HS-27A (cell line): ENCODE results near the gene ARF4.

ENCODE experiments used
- DNase-seq: peaks from one replicate; pipeline ENCODE4 v3.0.0-alpha.2; 2012; ENCODE audit warnings: low read depth, missing footprints

Gene ARF4

DNA sequence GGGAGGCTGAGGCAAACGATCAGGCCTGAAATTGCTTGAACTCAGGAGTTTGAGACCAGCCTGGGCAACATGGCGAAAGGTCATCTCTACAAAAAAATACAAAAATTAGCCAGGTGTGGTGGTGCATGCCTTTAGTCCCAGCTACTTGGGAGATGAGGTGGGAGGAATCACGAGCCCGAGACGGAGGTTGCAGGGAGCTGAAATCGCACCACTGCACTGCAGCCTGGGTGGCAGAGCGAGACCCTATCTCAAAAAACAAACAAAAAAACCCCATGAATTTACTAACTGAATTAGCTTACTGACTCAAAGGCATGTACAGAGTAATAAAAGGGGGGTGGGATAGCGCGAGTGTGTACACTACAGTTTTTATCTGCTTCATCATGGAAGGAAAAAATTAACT lies 19.3 kb downstream of the ARF4 start:
- no peak for DNase-seq

DNA sequence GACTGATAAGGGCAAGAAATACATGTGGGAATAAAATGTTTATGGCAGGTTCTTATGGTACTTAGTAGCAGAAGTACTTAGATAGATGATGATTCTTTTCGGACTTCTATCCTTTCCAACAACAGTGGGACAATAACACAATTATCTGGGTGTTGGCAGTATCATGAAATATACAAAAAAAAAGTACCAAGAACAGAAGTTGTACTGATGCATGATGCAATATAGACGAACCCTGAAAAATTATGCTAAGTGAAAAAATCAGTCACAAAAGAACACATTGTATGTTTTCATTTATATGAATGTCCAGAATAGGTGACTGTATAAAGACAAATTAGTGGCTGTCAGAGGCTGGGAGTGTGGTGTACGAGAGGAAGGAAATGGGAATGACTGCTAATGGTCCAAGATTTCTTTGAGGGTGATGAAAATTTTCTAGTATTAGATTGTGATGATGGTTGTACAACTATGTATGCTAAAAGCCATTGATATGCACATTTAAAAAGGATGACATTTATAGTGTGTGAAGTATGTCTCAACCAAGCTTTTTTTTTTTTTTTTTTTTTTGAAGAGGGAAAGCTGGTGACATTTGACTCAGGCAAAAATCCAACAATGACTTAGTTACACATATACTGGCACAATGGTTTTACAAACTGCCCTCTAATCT lies 21.0 kb downstream of the ARF4 start:
- no peak for DNase-seq

DNA sequence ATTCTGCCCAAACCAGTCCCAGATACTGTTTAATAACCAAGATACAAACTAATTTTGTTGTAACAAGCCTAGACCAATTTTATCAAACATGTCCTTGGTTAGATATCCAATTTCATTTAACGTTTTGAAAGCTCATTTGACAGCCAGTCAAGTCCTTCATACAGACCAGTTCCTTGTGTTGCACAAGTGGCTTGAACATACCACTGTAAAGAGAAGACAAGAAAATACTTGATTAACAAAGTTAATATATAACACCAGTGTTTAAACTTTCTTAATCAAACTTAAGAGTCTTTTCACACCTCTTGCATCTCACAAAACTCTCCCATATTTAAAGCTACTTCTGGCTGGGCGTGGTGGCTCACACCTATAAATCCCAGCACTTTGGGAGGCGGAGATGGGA lies 25.0 kb downstream of the ARF4 start:
- DNase-seq, result no peak

DNA sequence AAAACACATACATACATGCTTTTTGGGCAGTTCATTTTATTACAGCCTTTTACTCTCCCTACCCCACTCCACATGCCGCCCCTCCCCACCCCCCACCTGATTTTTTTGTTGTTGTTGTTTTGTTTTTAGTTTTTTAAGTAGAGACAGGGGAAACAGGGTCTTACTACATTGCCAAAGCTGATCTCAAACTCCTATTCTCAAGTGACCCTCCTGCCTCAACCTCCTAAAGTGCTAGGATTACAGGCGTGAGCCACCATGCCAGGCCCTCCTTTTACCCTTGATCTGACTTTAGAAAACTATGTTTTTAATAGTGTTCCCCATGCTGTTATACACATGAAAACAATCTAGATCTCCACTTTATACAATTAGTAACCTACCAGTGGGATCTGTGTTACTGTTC lies 26.3 kb downstream of the ARF4 start:
- DNase-seq, result no peak

DNA sequence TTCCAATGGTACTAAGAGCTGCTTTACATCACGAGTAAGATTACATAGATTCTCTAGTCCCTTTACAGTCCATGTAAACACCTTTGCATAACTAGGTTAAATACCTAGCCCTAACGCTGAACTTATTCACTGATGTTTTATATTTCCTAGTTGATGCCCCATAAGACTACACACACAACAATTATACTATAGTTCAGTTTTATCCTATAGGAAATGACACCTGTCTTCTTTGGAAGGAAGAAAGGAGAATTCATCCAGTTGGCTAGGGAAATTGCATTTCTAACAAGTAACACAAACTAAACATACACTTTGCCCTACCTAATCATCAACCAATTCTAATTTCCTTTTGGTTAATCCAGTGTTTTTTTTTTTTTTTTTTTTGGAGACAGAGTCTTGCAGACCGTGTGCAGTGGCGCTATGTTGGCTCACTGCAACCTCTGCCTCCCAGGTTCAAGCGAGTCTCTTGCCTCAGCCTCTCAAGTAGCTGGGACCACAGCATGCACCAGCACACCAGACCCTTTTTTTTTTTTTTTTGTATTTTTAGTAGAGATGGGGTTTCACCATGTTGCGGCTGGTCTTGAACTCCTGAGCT lies 27.2 kb downstream of the ARF4 start:
- DNase-seq, result no peak

GRCh38 chr3:57559526-57559925 lies 37.6 kb downstream of the ARF4 start:
- DNase-seq, result no peak

DNA sequence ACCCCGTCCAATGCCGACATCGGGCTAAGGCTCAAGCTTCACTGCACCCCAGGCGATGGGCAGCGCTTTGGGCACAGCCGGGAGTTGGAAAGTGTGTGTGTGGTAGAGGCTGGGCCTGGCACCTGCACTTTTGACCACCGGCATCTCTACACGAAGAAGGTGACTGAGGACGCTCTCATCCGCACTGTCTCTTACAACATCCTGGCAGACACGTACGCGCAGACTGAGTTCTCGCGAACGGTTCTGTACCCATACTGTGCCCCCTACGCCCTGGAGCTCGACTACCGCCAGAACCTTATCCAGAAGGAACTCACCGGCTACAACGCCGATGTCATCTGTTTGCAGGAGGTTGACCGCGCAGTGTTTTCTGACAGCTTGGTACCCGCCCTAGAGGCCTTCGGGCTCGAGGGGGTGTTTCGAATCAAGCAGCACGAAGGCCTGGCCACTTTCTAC lies 40.0 kb downstream of the ARF4 start:
- DNase-seq, result no peak

DNA sequence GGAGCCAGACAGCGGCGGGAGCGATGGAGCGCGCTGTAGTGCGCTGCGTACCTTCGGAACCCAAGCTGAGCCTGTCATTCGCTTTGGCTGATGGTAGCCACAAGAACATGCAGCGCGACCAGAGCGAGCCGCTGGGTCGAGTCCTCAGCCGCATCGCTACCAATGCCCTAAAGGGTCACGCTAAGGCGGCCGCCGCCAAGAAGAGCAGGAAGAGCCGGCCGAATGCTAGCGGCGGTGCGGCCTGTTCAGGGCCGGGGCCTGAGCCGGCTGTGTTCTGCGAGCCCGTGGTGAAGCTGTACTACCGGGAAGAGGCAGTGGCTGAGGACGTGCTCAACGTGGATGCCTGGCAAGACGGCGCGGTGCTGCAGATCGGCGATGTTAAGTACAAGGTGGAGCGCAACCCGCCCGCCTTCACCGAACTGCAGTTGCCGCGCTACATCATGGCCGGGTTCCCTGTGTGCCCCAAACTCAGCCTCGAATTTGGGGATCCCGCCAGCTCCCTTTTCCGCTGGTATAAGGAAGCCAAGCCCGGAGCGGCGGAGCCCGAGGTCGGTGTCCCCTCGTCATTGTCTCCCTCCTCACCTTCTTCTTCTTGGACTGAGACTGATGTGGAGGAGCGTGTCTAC lies 40.6 kb downstream of the ARF4 start:
- no peak for DNase-seq

DNA sequence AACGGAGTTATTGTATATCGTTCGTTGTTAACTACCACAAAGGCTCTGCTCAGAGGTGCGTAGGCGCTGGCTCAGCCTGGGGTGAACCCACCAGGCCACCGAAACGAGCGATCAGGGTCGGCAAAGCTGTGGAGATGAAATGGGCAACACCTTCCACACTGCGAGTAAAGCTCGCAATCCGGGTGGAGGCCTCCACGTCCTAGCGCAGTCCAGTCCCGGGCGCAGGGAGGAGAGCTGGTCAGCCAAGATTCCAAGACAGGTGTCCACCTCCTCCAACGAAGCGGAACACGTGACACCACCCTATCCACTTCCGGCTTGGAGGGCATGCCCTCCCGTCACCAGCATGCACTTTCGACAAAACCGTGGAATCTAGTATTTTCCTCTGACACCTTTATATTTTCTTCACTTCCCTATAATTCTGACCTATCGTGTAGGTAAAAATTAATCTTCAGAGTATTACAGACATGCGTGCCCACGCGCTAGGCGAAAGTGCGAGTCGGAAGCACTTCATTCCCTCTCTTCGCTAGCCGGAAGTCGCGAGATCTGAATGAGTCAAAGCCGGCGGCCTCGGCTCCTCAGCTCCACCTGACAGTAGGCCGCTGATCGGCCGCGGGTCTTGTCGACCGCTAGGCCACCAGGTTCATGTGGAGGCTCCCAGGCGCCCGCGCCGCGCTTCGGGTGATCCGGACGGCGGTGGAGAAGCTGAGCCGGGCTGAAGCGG lies 41.2 kb downstream of the ARF4 start, which contains the start of gene PDE12:
Gene PDE12, plus strand, starts transcription at position 537 of the 721 bp plus-strand sequence. Its CDS starts 106 bp downstream, at position 643.
- DNase-seq, result peak; percentile 91

DNA sequence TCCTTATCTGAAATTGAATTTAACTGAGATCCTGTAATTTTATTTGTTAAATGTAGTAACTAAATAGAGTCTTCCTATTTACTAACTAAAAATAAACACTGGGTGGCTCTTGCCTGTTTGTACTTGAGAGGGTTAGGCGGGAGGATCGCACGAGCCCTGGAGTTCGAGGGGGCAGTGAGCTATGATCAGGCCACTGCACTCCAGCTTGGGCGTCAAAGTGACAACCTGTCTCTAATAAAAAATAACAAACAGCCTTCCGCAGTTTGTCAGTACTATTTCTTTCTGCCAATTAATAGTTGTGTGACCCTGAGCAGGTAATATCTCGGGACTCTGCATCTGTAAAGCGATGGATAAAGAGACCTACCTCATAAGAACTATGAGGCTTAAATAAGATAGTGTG lies 41.8 kb downstream of the ARF4 start:
- DNase-seq, result no peak

DNA sequence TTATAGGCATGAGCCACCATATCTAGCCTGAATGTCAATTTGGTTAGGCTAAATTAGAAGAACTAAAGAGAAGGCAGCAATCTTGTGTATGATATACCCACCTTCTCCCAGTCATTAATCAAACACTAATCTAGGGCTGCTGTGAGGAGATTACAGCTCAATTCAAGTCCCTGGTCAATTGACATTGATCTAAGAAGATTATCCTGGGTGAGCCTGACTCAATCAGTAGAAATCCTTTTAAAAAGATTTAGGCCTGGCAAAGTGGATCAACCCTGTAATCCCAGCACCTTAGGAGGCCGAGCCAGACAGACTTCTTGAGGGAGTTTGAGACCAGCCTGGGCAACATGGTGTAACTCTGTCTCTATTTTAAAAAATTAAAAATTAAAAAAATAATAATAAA lies 50.5 kb downstream of the ARF4 start:
- no peak for DNase-seq

DNA sequence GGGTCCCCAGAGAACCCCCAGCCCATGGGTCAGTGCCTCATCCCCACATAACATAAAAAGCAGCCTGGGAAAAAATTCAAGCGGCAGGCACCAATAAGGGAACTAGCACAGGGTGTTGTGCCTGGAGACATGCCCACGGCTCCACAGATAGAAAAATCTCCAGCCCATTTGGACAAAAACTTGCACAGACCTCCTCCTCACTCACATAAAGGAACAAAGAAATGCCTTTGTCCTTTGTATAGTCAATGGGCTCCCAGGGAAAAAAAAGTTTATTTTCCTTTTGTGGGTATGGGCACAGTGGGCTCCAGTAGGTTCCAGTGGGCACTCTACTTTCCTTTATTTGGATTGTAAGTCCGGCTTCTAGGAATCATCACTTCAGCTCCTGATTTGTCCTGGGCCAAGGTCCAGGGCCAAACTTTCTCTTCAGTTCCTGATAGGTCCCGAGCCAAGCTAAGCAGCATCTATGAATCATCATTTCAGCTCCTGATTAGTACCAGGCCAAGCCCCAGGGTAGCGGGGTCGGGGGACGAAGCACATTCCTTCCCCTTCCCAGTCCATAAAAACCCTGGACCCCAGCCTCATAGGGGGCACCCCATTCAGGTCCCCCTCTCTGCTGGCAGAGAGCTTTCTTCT lies 51.4 kb downstream of the ARF4 start:
- no peak for DNase-seq

DNA sequence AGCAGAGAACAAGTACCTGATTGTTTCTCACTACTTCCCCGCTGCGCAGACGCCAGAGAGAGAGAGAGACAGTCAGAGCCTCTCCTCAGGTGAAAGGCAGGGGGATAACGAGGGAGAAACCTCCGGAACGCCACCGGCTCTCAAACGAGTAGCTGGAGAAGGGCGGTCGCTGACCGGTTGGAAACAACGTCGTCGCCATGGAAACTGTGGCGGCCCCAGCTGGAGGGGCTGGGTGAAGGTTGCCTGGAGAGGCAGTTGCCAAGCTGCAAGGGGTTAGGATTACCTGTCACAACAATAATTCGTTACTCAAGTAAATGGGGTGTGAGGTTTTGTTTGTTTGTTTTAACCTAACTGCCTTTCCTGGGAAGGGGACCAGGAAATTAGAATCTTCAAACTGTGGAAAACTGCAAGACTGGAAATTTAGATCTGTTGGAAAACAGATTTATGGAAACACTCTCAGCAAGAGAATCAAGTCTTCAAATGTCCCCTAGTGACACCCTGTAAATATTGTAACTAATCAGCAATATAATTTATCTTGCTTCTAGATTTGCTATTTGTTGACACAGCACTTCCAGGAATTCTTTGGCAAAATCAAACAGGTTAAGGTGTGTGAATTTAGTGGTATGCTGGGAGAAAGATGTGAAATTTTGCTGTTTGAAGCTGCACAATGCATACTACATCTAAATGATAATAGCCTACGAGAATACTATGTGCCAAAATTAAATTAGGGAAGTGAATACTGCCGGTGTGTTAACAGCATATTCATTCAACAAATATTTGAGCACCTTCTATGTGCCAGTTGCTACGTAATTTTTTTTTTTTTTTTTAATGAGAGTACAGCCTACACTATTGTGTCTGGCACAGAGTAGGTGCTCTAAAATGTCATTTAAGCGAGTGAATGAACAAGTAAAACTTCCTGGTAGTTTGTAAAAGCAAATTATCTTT lies 52.7 kb downstream of the ARF4 start, which contains the start of gene DNAH12:
Gene DNAH12, minus strand, starts transcription at position 164 of the 945 bp plus-strand sequence. CDS start 1,474 bp downstream, outside the sequence.
- no peak for DNase-seq

DNA sequence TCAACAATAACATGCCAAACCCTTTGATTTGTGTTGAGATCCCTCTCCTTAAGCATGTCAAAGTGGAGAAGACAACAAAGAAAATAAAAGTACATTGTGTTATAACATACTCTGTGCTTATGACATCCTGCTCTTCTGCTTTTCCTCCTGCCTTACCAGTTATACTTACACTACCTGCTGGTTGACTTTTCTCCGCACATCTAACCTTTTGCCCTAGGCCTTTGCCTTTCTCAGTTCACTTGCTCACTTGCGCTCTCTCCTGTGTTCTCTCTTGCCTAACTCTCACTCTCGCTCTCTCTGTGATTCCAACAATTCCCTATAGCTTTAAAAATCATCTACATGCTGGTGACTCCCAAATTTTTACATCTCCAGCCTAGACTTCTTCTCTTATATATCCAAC lies 58.7 kb downstream of the ARF4 start:
- DNase-seq, result no peak

- peak; percentile 78 for DNase-seq
These were observed 67.0 kb downstream of the ARF4 start for GRCh38 chr3:57530071-57530608.
